ENCODE measurements around the gene IL18BP.

DNA sequence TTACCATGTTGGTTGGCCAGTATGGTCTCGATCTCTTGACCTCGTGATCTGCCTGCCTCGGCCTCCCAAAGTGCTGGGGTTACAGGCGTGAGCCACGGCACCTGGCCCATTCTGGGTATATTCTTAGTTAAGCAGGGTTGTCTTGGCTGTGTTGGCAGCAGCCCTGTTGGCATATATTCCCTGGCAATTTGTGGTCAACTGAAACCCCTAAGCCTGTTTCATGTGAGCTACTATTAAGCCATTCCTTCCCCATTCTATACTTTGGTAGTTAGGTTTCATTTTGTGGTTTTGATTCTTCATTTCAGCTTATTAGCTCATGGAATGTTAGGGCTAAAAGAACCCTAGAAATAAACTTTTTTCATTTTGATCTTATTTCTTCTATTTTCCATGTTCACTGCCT, 22.2 kb upstream of the IL18BP start:
- TF ChIP-seq CTCF (IDR thresholded peaks at IDR 0.05) (no peak), POLR2AphosphoS5 (IDR thresholded peaks at IDR 0.05) (no peak)

All from upper lobe of left lung (tissue), 4 donors.